ENCODE results near the gene MACO1.
"Not testable (repeated sequence)": the region's sequence is repeated elsewhere in the genome, so short reads cannot be mapped to it uniquely, and the experiment has no call there.

DNA sequence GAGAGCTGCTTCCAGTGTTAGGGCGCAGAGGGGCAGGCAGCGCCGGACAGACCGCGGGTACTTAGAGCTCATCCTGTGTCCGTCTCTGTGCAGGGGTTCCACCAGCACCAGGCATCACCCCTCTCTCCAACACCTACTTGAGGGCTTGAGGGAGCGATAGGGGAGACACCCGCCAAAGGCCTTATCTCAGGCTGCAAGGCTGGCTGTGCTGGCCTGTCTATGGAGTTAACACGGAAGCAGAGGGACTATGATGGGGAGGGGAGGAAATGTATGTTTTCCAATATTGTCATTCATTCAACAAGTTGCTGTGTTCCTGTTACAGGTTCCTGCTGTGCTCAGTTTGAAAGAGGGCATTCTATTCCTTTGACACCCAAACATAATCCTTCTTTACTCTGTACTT, 10.0 kb upstream of the MACO1 start, which contains the start of gene RHCE:
- not testable (repeated sequence) for TF ChIP-seq POLR2AphosphoS5 (IDR thresholded peaks at IDR 0.05; ENCODE audit: borderline replicate concordance, low read depth, low read length); EZH2 (IDR thresholded peaks at IDR 0.05); FOXP2 (optimal IDR thresholded peaks at IDR 0.05; ENCODE audit: control extremely low read depth, extremely low read length, insufficient read depth)

All from SK-N-MC (cell line).